Dermis lymphatic vessel endothelial cell (primary cell): Measurements from ENCODE around the gene ATAD2B. TPM values are rescaled to one million over a fixed set of nuclear protein-coding genes. Genes with fewer than 3 reads are reported as not detected.

Source experiments
- total RNA-seq: library from RNA; depleted of rRNA; stranded (reverse); fragments of >200 nt; gene quantifications from 2 replicates; pipeline ENCODE4 v1.2.1, GENCODE V29; 2014

Gene ATAD2B
- total RNA-seq, result 11.1 and 16.7 TPM in 2 replicates

GRCh38 chr2:23926750-23927571, at the start of gene ATAD2B:
TSS of gene ATAD2B (minus strand) at chr2:23927123. CDS start at chr2:23926770, 353 bp downstream.

GRCh38 chr2:23939987-23940717, 13.2 kb upstream of the ATAD2B start, which contains the start of gene UBXN2A:
TSS of gene UBXN2A (plus strand) at chr2:23940463. CDS start at chr2:23958315, 17,852 bp downstream.

Other genes with a start within 250 kb of the ATAD2B start
- 10.6 and 11.5 TPM in 2 replicates for gene UBXN2A, start 13.3 kb upstream of the ATAD2B start, total RNA-seq
- gene MFSD2B, start 83.0 kb upstream of the ATAD2B start, total RNA-seq, result under 0.01 and 0.09 TPM in 2 replicates
- 6.3 and 10.1 TPM in 2 replicates for gene WDCP, start 120.3 kb upstream of the ATAD2B start, total RNA-seq
- 8.7 and 10.5 TPM in 2 replicates for gene FKBP1B, start 122.6 kb upstream of the ATAD2B start, total RNA-seq
- 115 and 132 TPM in 2 replicates for gene SF3B6, start 149.2 kb upstream of the ATAD2B start, total RNA-seq
- 40.9 and 46.1 TPM in 2 replicates for gene TP53I3, start 157.7 kb upstream of the ATAD2B start, total RNA-seq
- 0.17 and 0.76 TPM in 2 replicates for gene PFN4, start 196.2 kb upstream of the ATAD2B start, total RNA-seq
- gene FAM228B, start 196.3 kb upstream of the ATAD2B start, total RNA-seq, result 7.3 and 7.4 TPM in 2 replicates
- 0.09 and 0.43 TPM in 2 replicates for gene FAM228A, start 247.9 kb upstream of the ATAD2B start, total RNA-seq